Endothelial cell of umbilical vein (primary cell): ENCODE measurements around the gene CNDP1. TPM values are rescaled to one million over a fixed set of nuclear protein-coding genes. Genes with fewer than 3 reads are reported as not detected.

Experiments
- BruUV-seq: library from RNA; stranded (reverse); fragments of 400-500 nt; replicated peaks from 2 replicates; lab custom pipeline; 2021; lab: Mats Ljungman, UMichigan
- CTCF ChIA-PET: fragments of 300-600, 350-600 bp; sonication (Branson Sonifier 250); formaldehyde crosslinking; loops from one replicate; lab custom pipeline; 2021; ENCODE audit warnings: antibody characterized with exemption, inconsistent platforms; lab: Charles Lee
- POLR2A ChIA-PET: fragments of 300-600, 350-600 bp; sonication (Branson Sonifier 250); formaldehyde crosslinking; loops from one replicate; lab custom pipeline; 2021; ENCODE audit warnings: antibody characterized with exemption, inconsistent platforms; lab: Charles Lee
- DNase-seq: peaks from one replicate; pipeline ENCODE4 v3.0.0-alpha.2; 2011; ENCODE audit warnings: low read depth, low spot score
- FAIRE-seq: peaks from 2 replicates; lab custom pipeline; 2011; peaks lifted over from hg19 to GRCh38; lab: Jason Lieb, UNC
- H2AFZ ChIP-seq: 2 replicates; pipeline ENCODE4 v1.6.0; 2012; ENCODE audit warnings: low read depth, low read length, control low read depth, inconsistent platforms
- H3K27ac ChIP-seq: 2 replicates; pipeline ENCODE4 v1.5.1; 2011; ENCODE audit warnings: low read depth, mild to moderate bottlenecking, control low read depth, low read length, moderate library complexity; ENCODE audit not compliant: insufficient read depth
- H3K27me3 ChIP-seq, 2 experiments: 2 replicates each; pipeline versions ENCODE4 v1.6.0 to v1.6.1; 2011; ENCODE audit warnings: low read length in 2 of 2, mixed read lengths in 1 of 2; ENCODE audit not compliant: control insufficient read depth in 2 of 2, insufficient read depth in 2 of 2
- H3K36me3 ChIP-seq, 2 experiments: 2 replicates in 1 of 2; 3 replicates in 1 of 2; pipeline ENCODE4 v1.5.1; 2011; ENCODE audit warnings: low read length in 2 of 2, mild to moderate bottlenecking in 1 of 2, moderate library complexity in 1 of 2; ENCODE audit not compliant: control insufficient read depth in 2 of 2, insufficient read depth in 2 of 2; ENCODE audit errors: extremely low read depth in 1 of 2
- H3K4me1 ChIP-seq: 3 replicates; pipeline ENCODE4 v1.5.1; 2011; ENCODE audit warnings: mild to moderate bottlenecking, low read length; ENCODE audit not compliant: control insufficient read depth, insufficient read depth; ENCODE audit errors: extremely low read depth
- H3K4me2 ChIP-seq: 2 replicates; pipeline ENCODE4 v1.6.1; 2011; ENCODE audit warnings: low read length, control low read depth, mixed read lengths; ENCODE audit not compliant: insufficient read depth
- H3K4me3 ChIP-seq, 3 experiments: fragments of 200-600 bp in 1 of 3; sonication (generic), shearing (Covaris generic) in 1 of 3; replicated peaks in 1 of 3; 2 replicates each; pipeline ENCODE4 v1.5.1; 2011 to 2016; ENCODE audit warnings: control low read depth in 3 of 3, low read length in 3 of 3, mild to moderate bottlenecking in 2 of 3, inconsistent platforms in 1 of 3, low read depth in 1 of 3, moderate library complexity in 1 of 3; ENCODE audit not compliant: insufficient read depth in 1 of 3
- H3K79me2 ChIP-seq: 2 replicates; pipeline ENCODE4 v1.6.0; 2012; ENCODE audit warnings: low read length, inconsistent platforms; ENCODE audit not compliant: control insufficient read depth, insufficient read depth
- H3K9ac ChIP-seq: replicated peaks from 2 replicates; pipeline ENCODE3; 2011; ENCODE audit warnings: low read length, control low read depth; ENCODE audit not compliant: insufficient read depth; ENCODE audit errors: extremely low read depth
- H3K9me1 ChIP-seq: replicated peaks from 3 replicates; pipeline ENCODE4 v1.6.0; 2011; ENCODE audit warnings: mild to moderate bottlenecking, low read length; ENCODE audit not compliant: control insufficient read depth, insufficient read depth; ENCODE audit errors: extremely low read depth
- H3K9me3 ChIP-seq: replicated peaks from 2 replicates; pipeline ENCODE4 v1.5.1; 2012; ENCODE audit warnings: low read length, inconsistent platforms; ENCODE audit not compliant: control insufficient read depth, insufficient read depth
- H4K20me1 ChIP-seq: replicated peaks from 2 replicates; pipeline ENCODE3; 2011; ENCODE audit warnings: mild to moderate bottlenecking, low read length; ENCODE audit not compliant: control insufficient read depth, insufficient read depth; ENCODE audit errors: extremely low read depth
- EZH2 ChIP-seq: IDR thresholded peaks from 2 replicates; pipeline ENCODE4 v1.6.1; 2012; ENCODE audit warnings: borderline replicate concordance, low read depth, mild to moderate bottlenecking, moderate library complexity, low read length, inconsistent platforms; ENCODE audit not compliant: severe bottlenecking
- FOS ChIP-seq: IDR thresholded peaks from 2 replicates; pipeline ENCODE4 v1.6.1; 2011; ENCODE audit warnings: mild to moderate bottlenecking, low read length, moderate library complexity, borderline replicate concordance; ENCODE audit not compliant: insufficient read depth
- GATA2 ChIP-seq: IDR thresholded peaks from 2 replicates; pipeline ENCODE4 v1.7.0; 2011; ENCODE audit warnings: low read depth, mild to moderate bottlenecking, moderate library complexity, mixed read lengths, low read length; ENCODE audit not compliant: insufficient read length, insufficient read depth
- JUN ChIP-seq: IDR thresholded peaks from 2 replicates; pipeline ENCODE4 v1.6.1; 2011; ENCODE audit warnings: borderline replicate concordance, low read depth; ENCODE audit not compliant: insufficient read length, insufficient read depth
- MYC ChIP-seq: IDR thresholded peaks from one replicate; pipeline ENCODE4 v1.6.1; 2011; ENCODE audit warnings: mild to moderate bottlenecking, low read depth, low read length
- POLR2A ChIP-seq: IDR thresholded peaks from 2 replicates; pipeline ENCODE4 v1.6.1; 2012; ENCODE audit warnings: low read depth, mild to moderate bottlenecking, control low read depth, low read length
- POLR2AphosphoS5 ChIP-seq: IDR thresholded peaks from 2 replicates; pipeline ENCODE4 v1.6.1; 2012; ENCODE audit warnings: low read depth, mild to moderate bottlenecking, control low read depth, low read length, moderate library complexity; ENCODE audit not compliant: insufficient read depth
- dilution Hi-C: fragments of 300-500 bp; cut with MboI; formaldehyde crosslinking; loops from one replicate; pipeline ENCODE4 v1.15.0; 2019; ENCODE audit warnings: low sequenced_read_pairs; ENCODE audit not compliant: extremely low pct_ligation_motif_present
- intact Hi-C: fragments of 100-400 bp; cut with micrococcal nuclease; formaldehyde crosslinking; loops from one replicate; pipeline ENCODE4 v1.10.0; 2022
- polyA plus RNA-seq, 4 experiments: library from polyadenylated mRNA; depleted of rRNA in 3 of 4; stranded (reverse) in 3 of 4; unstranded in 1 of 4; fragments of >200 nt; gene quantifications; 2 replicates each; pipeline versions ENCODE4 v1.2.1 to v1.2.3, GENCODE V29; 2011 to 2012; ENCODE audit warnings: missing spikeins in 1 of 4
- total RNA-seq: library from RNA; stranded (reverse); gene quantifications from 2 replicates; pipeline ENCODE4 v1.2.3, GENCODE V29; 2021
- TF ChIP-seq, protein P1 (sequence below), 2 donors: IDR thresholded peaks; 1 replicate in 1 of 2; 2 replicates in 1 of 2; pipeline ENCODE4 v1.5.1; 2011; ENCODE audit warnings: low read length in 2 of 2, mild to moderate bottlenecking in 2 of 2, moderate library complexity in 2 of 2, control low read depth in 1 of 2, inconsistent platforms in 1 of 2, low read depth in 1 of 2; ENCODE audit not compliant: insufficient read depth in 1 of 2; ENCODE audit errors: extremely low read depth in 1 of 2
- TF ChIP-seq, protein P2 (sequence below): IDR thresholded peaks from 2 replicates; pipeline ENCODE4 v1.6.1; 2011; ENCODE audit not compliant: insufficient read depth, insufficient read length

Gene CNDP1
- total and polyA plus RNA-seq, 2 donors (not counting 3 experiments of a cell fraction or from before 2014, with no cell fraction given), result not detected

DNA sequence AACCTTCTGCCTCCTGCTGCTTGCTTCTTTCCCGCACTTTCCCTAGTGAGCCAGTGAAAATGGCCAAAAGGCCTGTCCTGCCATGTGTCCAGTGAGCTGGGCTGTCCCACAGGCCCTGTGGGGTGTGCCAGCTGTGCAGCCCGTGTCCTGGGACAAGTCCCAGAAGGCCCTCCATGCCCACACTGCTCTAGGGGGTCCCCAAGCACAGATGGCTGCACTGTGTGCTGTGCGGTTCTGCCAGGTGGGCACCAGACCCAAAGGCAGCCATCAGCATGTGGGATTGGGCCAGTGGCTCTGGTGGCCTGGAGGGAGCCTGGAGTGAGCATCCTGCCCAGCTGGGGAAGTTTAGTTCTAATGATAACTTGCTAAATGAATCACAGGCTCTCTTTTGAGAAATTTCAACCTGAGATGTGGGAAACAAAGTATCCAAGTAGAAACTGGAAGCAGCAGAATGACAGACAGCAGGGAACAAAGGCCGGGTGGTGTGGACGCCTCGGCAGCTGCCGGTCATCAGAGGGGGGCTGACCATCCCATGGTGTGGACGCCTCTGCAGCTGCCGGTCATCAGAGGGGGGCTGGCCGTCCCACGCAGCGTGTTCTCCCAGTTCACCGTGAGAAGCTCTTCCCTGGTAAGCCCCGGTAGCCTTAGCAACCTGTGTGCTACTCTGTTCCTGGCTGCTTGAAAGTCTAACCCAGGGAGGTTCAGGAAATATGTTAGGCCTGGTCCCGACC lies 48.0 kb upstream of the CNDP1 start:
- Histone ChIP-seq H3K4me3 (no peak overlapping the region), H4K20me1 (no peaks in the 10 kb centered on the region), H3K36me3 (no peaks in the 10 kb centered on the region), H3K27me3 (peaks cover 6% of the 10 kb centered on the region in 2 experiments), H3K9me3 (no peaks in the 10 kb centered on the region), H3K4me1 (no peaks in the 10 kb centered on the region), H3K79me2 (no peaks in the 10 kb centered on the region), H3K9me1 (no peaks in the 10 kb centered on the region), H3K27ac (no peak overlapping the region), H2AFZ (no peak overlapping the region), H3K4me2 (no peak overlapping the region), H3K9ac (no peak overlapping the region)
- dilution Hi-C loops (no loop called here), intact Hi-C loops (no loop called here)
- TF ChIP-seq FOS, result no peak
- TF ChIP-seq POLR2A, result no peak
- no peak for TF ChIP-seq EZH2
- TF ChIP-seq POLR2AphosphoS5, result no peak
- TF ChIP-seq, protein P1, sequence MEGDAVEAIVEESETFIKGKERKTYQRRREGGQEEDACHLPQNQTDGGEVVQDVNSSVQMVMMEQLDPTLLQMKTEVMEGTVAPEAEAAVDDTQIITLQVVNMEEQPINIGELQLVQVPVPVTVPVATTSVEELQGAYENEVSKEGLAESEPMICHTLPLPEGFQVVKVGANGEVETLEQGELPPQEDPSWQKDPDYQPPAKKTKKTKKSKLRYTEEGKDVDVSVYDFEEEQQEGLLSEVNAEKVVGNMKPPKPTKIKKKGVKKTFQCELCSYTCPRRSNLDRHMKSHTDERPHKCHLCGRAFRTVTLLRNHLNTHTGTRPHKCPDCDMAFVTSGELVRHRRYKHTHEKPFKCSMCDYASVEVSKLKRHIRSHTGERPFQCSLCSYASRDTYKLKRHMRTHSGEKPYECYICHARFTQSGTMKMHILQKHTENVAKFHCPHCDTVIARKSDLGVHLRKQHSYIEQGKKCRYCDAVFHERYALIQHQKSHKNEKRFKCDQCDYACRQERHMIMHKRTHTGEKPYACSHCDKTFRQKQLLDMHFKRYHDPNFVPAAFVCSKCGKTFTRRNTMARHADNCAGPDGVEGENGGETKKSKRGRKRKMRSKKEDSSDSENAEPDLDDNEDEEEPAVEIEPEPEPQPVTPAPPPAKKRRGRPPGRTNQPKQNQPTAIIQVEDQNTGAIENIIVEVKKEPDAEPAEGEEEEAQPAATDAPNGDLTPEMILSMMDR (IDR thresholded peaks at IDR 0.05; ENCODE audit: extremely low read depth in 1 of 2, insufficient read depth in 1 of 2, low read depth in 1 of 2, low read length in 2 of 2), result no peak
- TF ChIP-seq, protein P2, sequence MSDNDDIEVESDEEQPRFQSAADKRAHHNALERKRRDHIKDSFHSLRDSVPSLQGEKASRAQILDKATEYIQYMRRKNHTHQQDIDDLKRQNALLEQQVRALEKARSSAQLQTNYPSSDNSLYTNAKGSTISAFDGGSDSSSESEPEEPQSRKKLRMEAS, result no peak
- TF ChIP-seq MYC, result no peak
- no peak for TF ChIP-seq JUN
- no peak for TF ChIP-seq GATA2
- BruUV-seq, result no TSS peak
- POLR2A ChIA-PET, result no interaction called here
- CTCF ChIA-PET, result interaction anchor here (1.5 kb wide), 1 partner anchor 133 kb away, joined by 3 read pairs; no protein-coding TSS in a partner anchor
- DNase-seq (no peak), FAIRE-seq (no peak)
